ENCODE measurements around the gene COL4A2.

Gene COL4A2

GRCh38 chr13:110548891-110549794, 242.1 kb downstream of the COL4A2 start:
- DNase-seq, result no peak

GRCh38 chr13:110549795-110550160, 242.7 kb downstream of the COL4A2 start:
- DNase-seq, result no peak

- DNase-seq, result no peak
Observed at GRCh38 chr13:110551284-110551683, 244.2 kb downstream of the COL4A2 start.

- no peak for DNase-seq
Observed at GRCh38 chr13:110552767-110553166, 245.7 kb downstream of the COL4A2 start.

GRCh38 chr13:110553417-110553816, 246.3 kb downstream of the COL4A2 start:
- DNase-seq, result no peak

- DNase-seq, result no peak
Observed at GRCh38 chr13:110554227-110554836, 247.2 kb downstream of the COL4A2 start.

GRCh38 chr13:110554946-110555345, 247.9 kb downstream of the COL4A2 start:
- no peak for DNase-seq

- DNase-seq, result no peak
Observed at GRCh38 chr13:110555601-110556223, 248.6 kb downstream of the COL4A2 start.

- no peak for DNase-seq
Observed at GRCh38 chr13:110556224-110556606, 249.1 kb downstream of the COL4A2 start.

- no peak for DNase-seq
Observed at GRCh38 chr13:110557082-110557481, 250.0 kb downstream of the COL4A2 start.

GRCh38 chr13:110557610-110558305, 250.7 kb downstream of the COL4A2 start:
- DNase-seq, result no peak

- DNase-seq, result no peak
Observed at GRCh38 chr13:110559429-110559943, 252.4 kb downstream of the COL4A2 start.

GRCh38 chr13:110559986-110560385, 252.9 kb downstream of the COL4A2 start:
- DNase-seq, result no peak

GRCh38 chr13:110560601-110561343, 253.7 kb downstream of the COL4A2 start:
- DNase-seq, result no peak

GRCh38 chr13:110561344-110562035, 254.4 kb downstream of the COL4A2 start, which contains the start of gene RAB20:
TSS of gene RAB20 (minus strand) at chr13:110561722. CDS start at chr13:110561519, 203 bp downstream.
- no peak for DNase-seq

GRCh38 chr13:110562036-110562597, 255.0 kb downstream of the COL4A2 start:
- DNase-seq, result no peak

Measured in NCI-H446 (cell line).